HG02981 (cell line): ENCODE data around the gene GALNT15.

Experiments
- ATAC-seq: cut with Tn5 transposase; IDR thresholded peaks from one replicate; pipeline ENCODE4 v1.9.1; 2021; ENCODE audit warnings: mild to moderate bottlenecking, moderate library complexity; ENCODE audit not compliant: unreplicated experiment

GALNT15 gene

DNA sequence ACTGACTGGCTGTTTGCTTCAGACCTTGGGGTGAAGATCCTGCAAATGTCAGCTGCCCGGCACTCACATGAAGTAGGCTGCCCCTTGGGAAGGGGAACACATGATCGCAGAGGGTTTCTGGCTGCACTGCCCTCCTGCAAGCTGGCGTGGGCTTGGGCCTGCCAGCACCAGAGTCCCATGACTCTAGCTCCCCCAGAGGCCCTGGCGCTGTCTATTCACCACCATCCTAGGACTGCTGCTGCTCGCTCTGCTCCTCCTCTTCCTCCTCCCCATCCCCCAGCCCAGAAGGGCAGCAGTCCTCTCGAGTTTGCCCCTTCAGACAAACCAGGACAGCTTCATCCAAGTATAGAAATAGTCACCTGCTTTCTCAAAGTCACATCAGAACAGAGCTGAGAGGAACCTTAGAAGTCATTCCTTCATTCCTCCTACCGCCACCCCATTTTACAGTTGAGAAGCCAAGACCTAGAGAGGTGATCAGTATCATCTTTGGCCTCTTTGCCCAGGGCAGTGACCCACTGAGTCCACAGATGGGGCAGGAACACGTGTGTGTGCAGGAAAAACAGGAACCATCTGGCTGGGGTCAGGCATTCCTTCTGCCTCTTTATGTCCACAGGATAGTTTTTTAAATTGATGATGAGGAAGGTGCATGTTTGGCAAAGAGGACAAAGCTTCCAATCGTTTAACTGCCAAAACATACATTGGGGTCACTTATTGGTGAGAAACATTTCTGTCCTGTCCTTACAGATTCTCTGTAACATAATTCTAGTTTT is 77.0 kb downstream of the GALNT15 start:
- no peak for ATAC-seq

DNA sequence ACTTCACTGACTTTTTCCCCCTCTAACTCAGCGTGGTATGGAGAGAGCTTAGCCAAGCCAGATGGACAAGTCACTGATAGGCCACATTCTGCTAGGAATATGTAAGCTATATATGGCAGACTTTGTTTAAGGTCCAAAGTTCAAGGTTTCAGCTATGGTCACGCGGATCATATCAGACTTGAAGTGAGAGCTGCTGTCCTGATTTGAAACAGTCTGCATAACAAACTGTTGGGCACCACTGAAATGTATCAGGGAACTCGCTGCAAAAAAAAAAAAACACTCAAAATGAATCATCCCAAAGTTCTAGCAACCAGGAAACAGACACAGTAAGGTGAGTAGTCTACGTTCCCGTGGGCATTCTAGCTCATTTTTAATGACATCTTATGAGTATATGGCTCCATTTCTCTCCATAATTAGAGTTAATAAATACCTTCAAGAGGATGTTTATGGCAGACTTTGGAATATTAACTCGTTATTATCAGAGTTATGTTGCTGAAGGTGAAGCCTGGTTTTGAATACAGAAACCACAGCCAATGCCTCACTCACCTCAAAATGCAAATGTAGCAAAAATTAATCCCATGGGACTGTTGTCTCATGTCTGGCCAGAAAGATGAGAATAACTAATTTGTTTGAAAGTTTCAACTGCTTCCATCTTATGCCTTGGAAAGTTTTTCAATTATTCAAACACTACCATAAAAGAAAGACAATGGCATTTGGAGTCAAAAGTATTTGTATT is 77.9 kb downstream of the GALNT15 start:
- ATAC-seq, result peak; percentile 27

DNA sequence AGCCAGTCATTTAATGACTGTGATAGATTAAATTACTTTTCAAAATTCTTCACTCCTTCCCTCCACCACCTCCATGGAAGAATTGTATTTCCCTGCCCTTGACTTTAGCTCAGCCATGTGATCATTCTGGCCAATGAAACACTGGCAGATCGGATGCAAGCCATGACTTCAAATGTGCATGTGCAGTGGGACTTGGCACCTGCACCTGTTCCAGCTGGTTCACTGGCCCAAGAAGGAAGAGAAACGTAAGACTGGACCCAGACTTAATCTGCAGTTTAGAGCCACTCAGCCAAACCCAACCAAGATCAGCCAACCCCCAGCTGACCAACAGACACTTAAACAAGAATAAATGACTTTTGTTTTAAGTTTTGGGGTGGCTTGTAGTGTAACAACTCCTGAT is 78.5 kb downstream of the GALNT15 start:
- ATAC-seq, result no peak

DNA sequence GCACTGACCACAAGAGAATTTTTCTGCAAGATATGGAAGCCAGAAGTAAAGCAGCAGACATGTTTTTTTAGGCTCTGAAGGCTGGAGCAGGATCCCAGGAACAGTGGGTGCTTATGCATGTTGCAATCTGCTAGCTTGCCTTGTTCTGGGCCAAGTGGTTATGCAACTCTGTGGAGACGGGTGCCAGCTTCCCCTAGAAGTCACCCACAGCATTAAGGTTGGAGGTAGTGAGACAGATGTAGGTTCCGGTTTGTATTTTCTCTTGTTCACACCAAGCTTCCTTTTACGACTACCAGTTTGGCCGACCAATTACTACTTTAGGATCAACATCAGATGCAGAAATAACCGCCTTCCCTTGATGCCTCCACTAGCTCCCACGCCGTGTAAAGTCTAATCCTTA is 79.1 kb downstream of the GALNT15 start:
- no peak for ATAC-seq

DNA sequence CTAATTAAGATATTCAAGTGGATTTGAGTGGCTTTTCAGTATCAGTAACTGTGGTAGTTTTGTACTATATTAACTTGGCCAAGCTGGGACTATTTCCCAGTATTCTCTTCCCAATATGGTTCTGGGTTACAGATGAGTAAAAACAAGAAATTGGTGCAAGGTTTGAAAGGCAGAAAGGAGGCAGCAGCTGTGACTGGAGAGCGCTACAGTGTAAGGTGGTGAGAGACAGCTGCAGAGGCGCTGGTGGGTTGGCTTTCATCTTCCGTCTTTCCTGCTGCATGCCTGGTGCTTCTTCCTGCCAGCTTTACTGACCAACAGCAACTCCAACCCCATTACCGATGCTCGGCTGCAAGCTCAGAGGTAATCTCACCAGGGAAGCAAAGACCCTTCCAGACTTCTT is 80.4 kb downstream of the GALNT15 start:
- ATAC-seq, result no peak

DNA sequence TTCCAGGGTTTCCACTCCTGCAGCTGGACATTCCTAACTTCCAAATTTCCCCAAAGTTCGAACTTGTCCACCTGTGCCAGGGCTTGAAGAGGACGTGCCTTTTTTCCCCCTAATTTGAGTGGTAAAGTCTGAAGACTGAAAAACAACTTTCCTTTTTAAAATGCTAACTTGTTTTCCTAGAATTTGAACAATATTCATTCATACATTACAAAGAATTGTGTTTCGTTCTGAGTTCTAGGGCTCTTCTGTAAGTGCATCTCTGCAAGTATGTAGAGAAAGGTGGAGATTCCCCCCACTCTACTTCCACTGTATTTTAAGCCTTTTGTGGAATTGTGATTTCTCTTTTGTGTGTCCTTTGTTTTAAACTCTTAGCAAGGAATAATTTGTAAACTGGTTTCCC is 80.8 kb downstream of the GALNT15 start:
- ATAC-seq, result no peak

DNA sequence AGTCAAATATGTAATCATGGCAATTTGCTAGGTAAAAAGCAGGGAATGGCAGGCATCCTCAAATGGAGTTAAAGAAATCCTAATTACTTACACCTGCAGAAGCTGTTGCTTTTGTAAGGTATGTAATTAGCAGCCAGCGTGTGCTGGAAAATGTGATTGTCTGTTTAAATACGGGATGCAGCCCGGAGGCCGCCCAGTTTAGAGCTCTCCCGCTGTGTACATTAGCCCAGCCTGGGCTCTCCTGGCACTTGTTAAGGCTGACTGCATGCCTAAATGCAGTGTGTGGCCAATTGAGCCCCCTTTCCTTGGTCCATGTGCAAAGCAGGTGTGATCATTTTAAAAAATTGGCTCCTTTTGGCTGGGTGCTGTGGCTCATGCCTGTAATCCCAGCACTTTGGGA is 81.2 kb downstream of the GALNT15 start:
- no peak for ATAC-seq

DNA sequence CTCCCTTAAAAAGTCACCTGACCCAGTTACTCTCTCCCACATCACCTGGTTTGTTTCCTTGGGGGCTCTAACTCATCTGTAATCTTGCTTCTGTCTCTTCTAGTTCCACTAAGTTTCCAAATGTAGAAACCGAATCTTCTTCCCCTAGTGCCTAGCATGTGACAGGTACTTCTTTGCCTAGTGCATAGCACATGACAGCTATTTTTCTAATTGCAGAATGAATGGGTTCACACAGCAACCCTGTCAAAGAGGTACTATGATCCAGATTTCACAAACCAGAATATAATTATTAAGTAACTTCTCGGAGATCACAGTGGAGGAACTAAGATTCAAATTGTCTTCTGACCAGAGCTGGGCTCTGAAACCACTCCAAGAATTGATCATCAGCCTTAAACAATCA is 82.8 kb downstream of the GALNT15 start:
- ATAC-seq, result no peak

DNA sequence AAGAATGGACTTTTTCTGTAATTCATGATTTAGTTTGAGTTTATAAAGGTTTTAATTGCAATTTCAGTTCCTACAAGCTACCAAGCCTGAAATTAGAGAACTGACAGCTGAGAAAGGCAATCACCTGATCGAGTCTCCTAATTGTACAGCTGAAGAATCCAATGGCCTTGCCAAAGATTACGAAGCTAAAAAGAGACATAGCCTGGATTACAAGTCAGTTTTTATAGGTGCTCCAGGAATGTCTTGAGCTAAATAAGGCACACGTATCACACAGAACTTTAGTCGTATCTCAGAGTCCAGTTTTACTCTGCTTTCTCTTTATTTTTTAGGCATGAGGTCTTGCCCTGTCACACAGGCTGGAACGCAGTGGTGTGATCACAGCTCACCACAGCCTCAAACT is 83.7 kb downstream of the GALNT15 start:
- ATAC-seq, result no peak

DNA sequence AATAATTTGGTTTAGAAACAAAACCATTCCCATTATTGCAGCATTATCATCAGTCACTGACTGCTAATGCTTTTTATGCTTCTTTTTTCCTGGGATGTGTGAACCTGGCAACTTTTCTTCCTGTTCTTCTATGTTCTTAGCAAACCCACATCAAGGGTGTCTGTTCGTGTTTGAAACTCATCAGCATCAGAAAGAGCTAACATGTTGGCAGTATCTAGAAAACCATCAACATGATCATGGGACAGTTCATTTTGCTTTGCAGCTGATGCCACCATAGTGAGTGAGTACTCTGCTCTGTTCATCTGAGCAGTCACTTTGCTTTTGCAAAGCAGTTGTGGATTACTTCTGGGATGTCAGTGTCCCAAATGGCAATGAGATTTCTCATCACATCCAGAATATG is 84.4 kb downstream of the GALNT15 start:
- ATAC-seq, result no peak

DNA sequence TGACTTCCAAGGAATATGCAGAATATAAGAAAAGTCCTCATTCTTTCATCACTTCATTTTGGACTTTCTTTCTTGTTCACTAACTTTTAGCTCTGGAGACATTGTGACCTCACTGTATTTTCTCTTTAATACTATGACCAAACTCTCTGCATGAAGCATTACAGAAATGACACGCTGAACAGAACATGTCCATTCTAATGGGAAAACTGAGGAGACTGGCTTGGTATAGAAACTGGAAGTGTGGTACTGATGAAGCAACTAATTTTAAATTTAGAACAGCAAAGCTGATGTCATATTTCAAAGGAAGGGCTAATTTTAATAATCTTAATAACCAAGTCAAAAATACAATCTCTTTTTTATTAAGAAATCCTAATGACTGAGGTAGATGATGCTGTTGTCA is 85.6 kb downstream of the GALNT15 start:
- ATAC-seq, result no peak

DNA sequence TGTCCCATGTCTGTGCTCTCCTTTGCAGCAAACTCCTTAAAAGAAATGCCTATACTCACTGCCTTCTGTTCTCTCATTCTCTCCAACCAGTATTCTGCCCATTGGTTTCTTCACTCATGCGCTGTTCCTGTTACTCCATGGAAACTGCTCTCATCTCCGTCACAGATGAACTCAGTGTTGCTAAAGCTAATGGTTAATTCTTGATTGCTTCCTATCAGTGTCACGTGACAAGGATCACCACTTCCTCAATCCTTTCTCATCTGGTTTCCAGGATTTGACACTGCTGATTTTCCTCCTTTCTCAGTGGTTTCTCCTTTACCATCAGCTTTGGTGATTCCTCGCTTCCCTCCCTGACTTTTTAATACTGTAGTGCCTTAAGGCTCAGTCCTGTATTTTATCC is 87.7 kb downstream of the GALNT15 start:
- no peak for ATAC-seq

DNA sequence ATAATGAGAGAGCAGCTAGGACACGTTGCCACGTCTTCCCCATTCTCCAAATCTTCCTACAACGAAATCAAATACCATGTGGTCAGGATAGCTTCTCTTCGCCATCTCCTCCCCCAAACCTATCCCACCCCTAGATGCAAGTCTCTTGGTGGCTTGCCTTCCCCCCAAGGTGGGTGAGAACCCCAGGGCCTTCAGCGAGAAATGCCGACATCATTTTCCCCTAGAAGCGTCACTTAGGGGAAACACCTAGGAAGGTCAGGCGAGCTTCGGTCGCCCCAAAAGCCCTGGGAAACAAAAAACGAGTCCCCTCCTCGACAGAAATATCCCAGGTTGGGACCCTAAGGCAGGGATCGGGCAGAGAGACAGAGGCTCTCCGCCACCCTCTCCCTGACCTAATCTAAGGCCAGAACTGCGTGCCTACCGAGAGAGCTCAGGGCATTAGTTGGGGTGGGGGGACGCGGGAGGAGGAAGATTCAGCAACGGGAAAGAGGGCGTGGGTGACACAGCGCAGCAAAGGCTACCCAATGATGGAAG is 89.8 kb downstream of the GALNT15 start:
- no peak for ATAC-seq

DNA sequence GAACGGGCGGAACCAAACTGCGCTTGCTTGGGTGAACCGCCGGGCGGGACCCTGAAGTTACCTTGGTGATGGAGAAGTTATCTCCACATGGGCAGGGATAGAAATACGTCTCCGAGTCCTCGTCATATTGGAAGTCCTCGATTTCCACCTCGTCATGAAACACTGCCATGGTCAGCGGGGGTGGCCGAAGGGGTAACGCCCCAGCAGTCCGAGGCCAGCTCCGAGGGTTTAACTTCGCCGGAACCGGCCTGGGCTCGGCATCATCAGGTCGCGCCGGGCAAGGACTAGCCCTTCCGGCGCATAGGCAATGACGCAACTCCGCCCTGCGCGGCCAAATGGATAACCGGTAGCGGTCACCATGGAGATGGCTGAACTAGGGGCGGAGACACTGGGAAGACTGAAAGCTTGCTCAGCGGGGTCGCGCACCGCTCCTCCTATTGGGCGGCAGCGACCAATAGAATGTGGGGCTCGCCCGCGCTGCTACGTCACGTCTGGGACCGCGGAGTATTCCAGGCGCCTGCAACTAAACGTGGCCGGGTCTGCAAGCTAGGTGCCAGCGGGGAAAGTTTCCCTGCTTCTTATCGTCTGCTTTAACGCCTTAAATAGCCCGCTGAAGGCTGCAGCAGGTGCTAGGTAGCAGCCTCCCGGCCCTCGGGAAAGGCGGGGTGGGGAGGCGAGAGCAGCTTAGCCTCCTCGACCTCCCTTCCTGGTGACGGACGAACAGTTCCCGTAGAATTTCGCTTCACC is 90.4 kb downstream of the GALNT15 start, which contains the start of the genes DPH3 and OXNAD1:
TSS of gene DPH3 (minus strand) at position 236 of the 747 bp plus-strand sequence. CDS start at position 169, 67 bp downstream.
TSS of gene OXNAD1 (plus strand) at position 505 of the 747 bp plus-strand sequence. CDS start 5,741 bp downstream, outside the sequence.
- ATAC-seq, result peak; percentile 99

DNA sequence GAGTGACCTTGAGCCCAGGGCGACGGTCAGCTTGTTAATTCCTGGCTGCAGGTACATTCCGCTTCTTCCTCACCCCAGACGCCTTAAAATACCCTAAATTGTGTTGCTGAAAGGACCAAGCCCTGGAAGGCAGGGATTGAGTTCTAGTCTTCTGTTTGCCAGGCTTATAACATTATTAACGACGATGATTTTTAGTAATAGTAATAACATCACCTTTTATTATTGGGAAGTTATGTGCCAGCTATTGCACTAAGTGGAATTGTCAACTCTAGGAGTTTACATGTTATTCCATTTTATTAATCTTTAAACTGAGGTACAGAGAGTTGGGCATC is 90.9 kb downstream of the GALNT15 start:
- ATAC-seq, result no peak

DNA sequence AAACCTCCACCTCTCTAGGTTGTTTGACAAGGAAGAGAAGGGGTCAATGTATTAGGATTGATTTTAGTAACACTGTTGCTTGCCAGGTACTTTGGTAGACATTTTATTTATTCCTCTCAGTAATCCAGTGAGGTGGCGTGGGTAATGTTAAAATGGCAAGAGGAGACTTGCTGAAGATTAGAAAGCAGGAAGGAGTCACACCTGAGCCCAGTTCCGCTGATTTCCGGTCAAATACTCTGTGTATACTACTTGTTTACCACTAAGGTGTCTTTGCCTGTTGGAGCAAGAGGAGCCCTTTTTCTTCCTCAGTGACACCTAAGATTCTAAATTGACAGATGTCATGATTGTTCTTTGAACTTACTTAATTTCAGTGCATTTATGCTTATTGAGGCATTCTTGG is 92.2 kb downstream of the GALNT15 start:
- no peak for ATAC-seq

DNA sequence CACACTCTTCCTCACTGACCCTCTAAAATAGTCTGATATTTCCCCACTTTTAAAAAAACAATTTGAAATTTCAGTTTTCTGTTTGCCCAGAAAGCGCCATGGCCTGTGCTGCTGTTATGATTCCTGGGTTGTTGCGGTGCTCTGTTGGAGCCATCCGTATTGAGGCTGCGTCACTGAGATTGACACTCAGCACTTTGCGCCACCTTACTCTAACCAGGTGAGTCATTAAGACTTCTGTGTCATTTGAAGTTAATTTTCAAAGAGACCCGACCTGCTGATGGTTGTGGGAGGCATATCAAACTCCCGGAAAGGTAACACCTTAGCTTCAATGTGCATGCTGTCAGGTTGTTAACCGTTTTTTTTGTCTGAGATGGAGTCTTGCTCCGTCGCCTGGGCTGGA is 96.4 kb downstream of the GALNT15 start:
- ATAC-seq, result no peak

DNA sequence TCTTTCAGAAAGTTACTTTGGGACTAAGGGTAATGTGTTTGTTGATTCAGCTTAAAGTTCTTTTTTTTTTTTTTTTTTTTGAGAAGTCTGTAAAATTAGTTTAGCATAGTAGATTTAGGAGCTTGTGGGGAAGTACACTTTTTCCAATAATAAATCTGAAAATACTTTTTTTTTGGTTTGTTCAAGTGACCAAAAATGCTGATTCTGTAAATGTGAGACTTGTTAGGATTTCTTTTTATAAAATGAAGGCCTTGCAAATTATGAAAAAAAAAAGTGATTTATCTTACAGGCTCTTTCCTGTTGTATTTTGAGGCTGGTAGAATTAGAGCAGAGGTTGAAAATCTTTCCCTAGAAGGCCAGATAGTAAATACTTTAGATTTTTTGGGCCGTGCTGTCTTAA is 98.1 kb downstream of the GALNT15 start:
- no peak for ATAC-seq

DNA sequence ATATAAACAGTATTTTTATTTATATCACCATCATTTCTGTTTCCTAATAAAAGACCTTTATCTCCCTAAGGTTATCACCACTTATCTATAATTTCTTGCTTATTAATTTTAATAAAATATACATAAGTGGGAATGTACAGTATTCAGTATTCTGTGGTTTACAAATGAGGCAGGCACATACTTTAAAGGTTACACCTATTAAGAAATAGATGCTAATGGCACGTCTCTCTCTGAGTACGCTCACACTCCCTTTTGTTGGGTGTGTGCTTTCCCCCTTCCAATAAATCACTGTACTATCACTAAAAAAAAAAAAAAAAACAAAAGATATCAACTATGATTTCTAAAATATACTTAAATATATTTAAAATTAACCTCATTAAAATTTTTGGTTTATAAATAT is 99.4 kb downstream of the GALNT15 start:
- ATAC-seq, result no peak

DNA sequence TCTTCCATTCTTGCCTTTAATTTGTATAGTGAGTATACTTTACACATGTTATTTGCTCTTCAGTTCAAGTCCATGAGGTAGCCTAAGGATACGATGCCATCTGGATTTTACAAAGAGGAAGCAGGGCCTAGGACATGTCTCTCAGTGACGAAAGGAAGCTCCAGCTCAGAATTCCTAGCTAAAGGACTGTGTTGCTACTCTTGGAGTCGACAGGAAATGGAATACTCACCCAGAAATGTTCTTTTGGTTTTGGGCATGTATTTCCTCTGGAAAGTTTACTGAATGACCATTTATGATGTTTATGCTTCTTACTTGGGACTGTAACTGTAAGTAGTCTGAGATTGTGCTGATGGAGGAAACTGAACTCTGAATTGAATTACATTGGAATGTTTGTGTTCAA is 103.0 kb downstream of the GALNT15 start:
- ATAC-seq, result no peak

DNA sequence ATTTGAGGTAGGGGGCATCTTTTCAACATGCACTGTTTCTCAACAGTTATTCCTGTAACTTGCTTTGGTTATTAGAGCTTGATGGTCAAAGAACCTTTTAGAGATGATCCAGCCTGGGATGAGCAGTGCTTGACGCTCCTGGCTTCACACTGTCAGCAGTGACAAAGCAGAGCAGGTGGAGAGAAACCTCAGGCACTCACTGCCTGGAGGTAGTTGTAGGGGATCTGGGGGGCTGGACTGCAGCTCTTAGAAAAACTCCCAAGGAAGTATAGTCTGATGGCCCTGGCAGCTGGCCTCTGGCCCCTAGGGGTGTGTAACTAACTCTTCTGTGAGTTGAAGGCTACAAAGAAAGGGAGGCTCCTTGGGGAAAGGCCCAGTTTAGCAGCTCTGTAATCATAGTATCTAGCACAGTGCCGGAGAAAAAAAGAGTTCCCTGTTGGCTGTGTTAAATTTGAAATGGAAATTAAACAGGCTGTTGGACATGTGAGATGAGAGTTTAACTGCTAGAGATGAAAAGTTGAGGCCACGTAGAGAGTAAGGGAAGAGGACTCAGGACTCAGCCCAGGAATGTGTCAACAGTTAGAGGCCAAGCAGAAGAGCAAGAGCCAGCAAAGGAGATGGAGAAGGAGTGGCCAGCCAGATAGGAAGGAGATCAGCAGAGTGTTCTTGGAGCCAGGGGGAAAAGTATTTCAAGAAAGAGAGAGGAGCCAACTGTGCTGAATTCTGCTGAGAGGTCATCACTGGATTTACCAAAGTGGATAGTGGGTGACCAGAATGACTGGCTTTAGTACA is 104.7 kb downstream of the GALNT15 start:
- no peak for ATAC-seq
